ENCODE data around the gene SLC7A8.

- TF ChIP-seq CTCF (IDR thresholded peaks at IDR 0.05) (no peak), POLR2A (IDR thresholded peaks at IDR 0.05) (no peak)
These were observed 346 bp downstream of the SLC7A8 start for GRCh38 chr14:23183158-23183470.
